SK-N-MC (cell line): ENCODE data around the gene IFFO2.

Source experiments
- EZH2 ChIP-seq: fragments of 200-600 bp; sonication (generic); IDR thresholded peaks from one replicate; pipeline ENCODE4 v1.6.1; 2017; ENCODE audit warnings: antibody characterized with exemption
- FOXP2 ChIP-seq: optimal IDR thresholded peaks from 2 replicates; pipeline ENCODE3; 2011; ENCODE audit warnings: mild to moderate bottlenecking, moderate library complexity; ENCODE audit not compliant: insufficient read depth; ENCODE audit errors: extremely low read length, control extremely low read depth
- POLR2AphosphoS5 ChIP-seq: IDR thresholded peaks from 2 replicates; pipeline ENCODE4 v1.6.1; 2012; ENCODE audit warnings: mild to moderate bottlenecking, low read depth, low read length, borderline replicate concordance

GRCh38 chr1:18884419-18884717 lies 72.1 kb downstream of the IFFO2 start:
- TF ChIP-seq EZH2 (no peak), POLR2AphosphoS5 (no peak), FOXP2 (no peak)
